H1 (cell line): ENCODE measurements around the gene PDE2A. TPM values are rescaled to one million over a fixed set of nuclear protein-coding genes. Genes with fewer than 3 reads are reported as not detected.
A peak's percentile ranks its signal among the peaks of the same experiment; 100 is the strongest.

ENCODE experiments used
- CBX5 ChIP-seq: fragments of 300-800, 300-1000 bp; sonication (generic); IDR thresholded peaks from 2 replicates; pipeline ENCODE4 v1.7.1; 2016; ENCODE audit warnings: antibody characterized with exemption, low read length, low read depth
- JUND ChIP-seq: IDR thresholded peaks from 2 replicates; pipeline ENCODE4 v1.6.1; 2011; ENCODE audit warnings: mild to moderate bottlenecking, improper control_type of control experiment, low read length
- KDM4A ChIP-seq: IDR thresholded peaks from one replicate; pipeline ENCODE4 v1.7.1; 2012; ENCODE audit warnings: low read depth, mild to moderate bottlenecking, moderate library complexity, low read length, inconsistent platforms; ENCODE audit not compliant: severe bottlenecking
- MAX ChIP-seq: IDR thresholded peaks from 2 replicates; pipeline ENCODE4 v1.6.1; 2012; ENCODE audit warnings: inconsistent platforms
- PHF8 ChIP-seq: fragments of 200-600 bp; sonication (generic); conservative IDR thresholded peaks from 2 replicates; pipeline ENCODE4 v1.7.1; 2012; ENCODE audit warnings: low read depth, mild to moderate bottlenecking, inconsistent platforms, low read length, moderate library complexity
- RAD21 ChIP-seq, 2 experiments: IDR thresholded peaks in 1 of 2; conservative IDR thresholded peaks in 1 of 2; 2 replicates each; pipeline ENCODE4 v1.6.1; 2011; ENCODE audit warnings: low read depth in 2 of 2, low read length in 2 of 2, improper control_type of control experiment in 1 of 2, inconsistent platforms in 1 of 2, mild to moderate bottlenecking in 1 of 2, moderate library complexity in 1 of 2
- SIRT6 ChIP-seq: IDR thresholded peaks from one replicate; pipeline ENCODE4 v1.7.1; 2012; ENCODE audit warnings: low read length, inconsistent platforms
- SP2 ChIP-seq: IDR thresholded peaks from 2 replicates; pipeline ENCODE4 v1.6.1; 2012; ENCODE audit warnings: mild to moderate bottlenecking, low read length, inconsistent platforms
- SP4 ChIP-seq: IDR thresholded peaks from 2 replicates; pipeline ENCODE4 v1.6.1; 2012; ENCODE audit warnings: low read length, inconsistent platforms
- TAF7 ChIP-seq: optimal IDR thresholded peaks from 2 replicates; pipeline ENCODE3; 2011; ENCODE audit warnings: low read depth, mild to moderate bottlenecking, inconsistent platforms, low read length, moderate library complexity, borderline replicate concordance
- TEAD4 ChIP-seq: IDR thresholded peaks from 2 replicates; pipeline ENCODE4 v1.6.1; 2012; ENCODE audit warnings: low read depth, low read length, inconsistent platforms, mixed read lengths
- USF2 ChIP-seq: IDR thresholded peaks from 2 replicates; pipeline ENCODE4 v1.6.1; 2011; ENCODE audit warnings: low read length, improper control_type of control experiment
- YY1 ChIP-seq: IDR thresholded peaks from 2 replicates; pipeline ENCODE4 v1.6.1; 2011; ENCODE audit warnings: low read depth, mild to moderate bottlenecking, low read length
- ZNF274 ChIP-seq: IDR thresholded peaks from 2 replicates; pipeline ENCODE4 v1.7.0; 2012; ENCODE audit warnings: low read length, borderline replicate concordance; ENCODE audit errors: extremely low read depth
- polyA plus RNA-seq, 7 experiments: library from polyadenylated mRNA; depleted of rRNA in 3 of 7; stranded (reverse) in 5 of 7; unstranded in 2 of 7; fragments of >200 nt in 5 of 7; fragments of 200-250 nt in 2 of 7; gene quantifications; 1 replicate in 5 of 7; 2 replicates in 1 of 7; 4 replicates in 1 of 7; pipeline versions ENCODE4 v1.2.1 to v1.2.3, GENCODE V29; 2011 to 2013; ENCODE audit warnings: missing spikeins in 2 of 7, mixed read lengths in 2 of 7
- total RNA-seq: library from RNA; stranded (reverse); fragmentation: NEBNext Ultra II Directional; extraction: Animal tissue kit (Norgen Biotek cat#: 25700); gene quantifications from 2 replicates; pipeline ENCODE4 v1.2.1, GENCODE V29; 2021

The PDE2A gene
- total and polyA plus RNA-seq, 2 of the 8 experiments (the other 6 are each of a cell fraction or from before 2014, with no cell fraction given) = 3.4 to 7.1 TPM

DNA sequence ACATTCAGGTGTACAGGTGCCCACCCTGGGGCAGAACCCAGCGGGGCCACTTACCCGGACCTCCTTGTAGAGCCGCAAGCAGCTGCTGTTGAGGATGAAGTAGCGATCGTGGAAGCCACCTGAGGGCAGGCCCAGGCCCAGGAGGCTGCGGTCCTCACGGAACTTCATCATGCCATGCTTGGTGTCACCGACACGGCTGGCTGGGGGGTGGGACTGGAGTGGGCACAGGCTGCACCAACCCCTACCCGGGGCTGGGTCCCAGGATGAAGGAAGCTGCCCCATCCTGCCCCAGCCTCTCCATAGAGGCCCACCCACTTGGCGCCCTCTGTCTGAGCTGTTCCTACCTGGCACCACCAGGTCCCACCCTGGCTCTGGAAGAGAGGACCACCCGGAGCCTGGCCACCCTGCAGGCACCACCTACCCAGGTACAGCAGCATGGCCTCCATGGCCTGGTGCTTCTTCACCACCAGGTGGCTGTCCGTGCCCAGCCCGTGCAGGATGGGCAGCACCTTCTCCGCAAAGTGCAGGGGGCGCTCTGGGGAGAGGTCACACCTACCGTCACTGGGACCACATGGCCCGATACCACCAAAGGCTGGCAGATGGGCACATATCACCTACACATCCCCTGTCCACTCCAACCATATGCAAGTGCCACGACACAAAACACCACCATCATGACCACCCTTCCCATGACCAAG, 19.2 kb upstream of the PDE2A start (continued):
- no peak for TF ChIP-seq JUND
- no peak for TF ChIP-seq TEAD4
- 0 out of 2 replicates have a peak, but pooled peaks have one; percentile 20 for TF ChIP-seq YY1
- TF ChIP-seq USF2 = no peak
- no peak for TF ChIP-seq CBX5
- TF ChIP-seq RAD21 (IDR thresholded peaks at IDR 0.05 in 1 of 2, conservative IDR thresholded peaks at IDR 0.05 in 1 of 2; ENCODE audit: low read depth in 2 of 2, low read length in 2 of 2) = peak; percentile 50 to 61
- TF ChIP-seq TAF7 = no peak
- TF ChIP-seq MAX = peak; percentile 77
- TF ChIP-seq ZNF274 = no peak
- TF ChIP-seq PHF8 = no peak
- TF ChIP-seq SIRT6 = no peak
- TF ChIP-seq SP4 = no peak
- TF ChIP-seq KDM4A = no peak
- no peak for TF ChIP-seq SP2
